GM18520 (cell line): ENCODE data around the gene PRKAB1.
"Not testable (repeated sequence)": the region's sequence is repeated elsewhere in the genome, so short reads cannot be mapped to it uniquely, and the experiment has no call there.

Experiments used
- ATAC-seq: cut with Tn5 transposase; IDR thresholded peaks from one replicate; pipeline ENCODE4 v1.9.1; 2021; ENCODE audit not compliant: unreplicated experiment

Gene PRKAB1

DNA sequence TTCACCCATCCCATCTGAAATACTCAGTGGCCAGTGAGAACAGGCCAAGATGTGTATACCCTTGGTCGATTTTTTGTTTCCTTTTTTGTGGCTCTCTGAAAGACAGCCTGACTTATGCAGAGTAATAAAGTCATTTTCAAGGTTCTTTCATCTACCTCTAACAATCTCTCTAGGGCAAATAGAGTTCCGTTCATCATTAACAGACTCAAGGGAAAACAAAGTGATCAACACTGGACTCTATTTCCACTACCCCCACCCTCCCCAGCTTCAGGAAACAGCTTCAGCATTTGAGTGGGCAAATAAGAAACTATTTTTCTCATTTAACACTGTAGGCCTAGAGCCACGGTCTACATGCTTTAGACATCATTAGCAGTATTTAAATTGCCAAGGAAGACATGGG, 15.9 kb downstream of the PRKAB1 start:
- no peak for ATAC-seq

DNA sequence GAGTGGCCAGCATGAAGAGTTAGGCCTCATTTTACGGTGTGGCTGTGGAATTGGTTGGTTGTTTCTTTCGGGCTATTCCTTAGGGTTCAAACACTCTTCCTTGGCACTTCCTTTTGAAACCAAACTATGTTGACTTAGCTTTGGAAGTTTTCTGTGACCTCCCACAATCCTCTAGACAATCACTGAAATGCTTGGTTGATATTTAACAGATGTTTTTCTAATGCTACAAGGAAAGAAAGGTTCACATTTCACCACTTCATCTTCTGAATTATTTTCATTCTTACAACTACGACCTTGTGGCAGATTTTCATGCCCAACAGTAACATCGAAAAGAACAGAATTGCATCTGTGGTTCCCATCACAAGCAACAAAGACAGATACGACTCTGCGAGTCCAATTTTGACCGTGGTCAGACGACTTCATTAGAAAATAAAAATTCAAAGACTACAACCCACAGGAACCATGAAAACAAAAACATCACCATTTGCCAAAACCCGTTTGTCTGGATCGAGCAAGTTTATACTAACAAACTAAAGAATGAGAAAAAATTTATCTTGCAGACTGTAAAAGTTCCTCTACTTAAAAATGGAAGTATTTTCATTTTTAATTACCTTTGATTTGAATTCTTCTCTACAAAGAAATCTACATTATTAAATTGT, 16.9 kb downstream of the PRKAB1 start:
- ATAC-seq = no peak

DNA sequence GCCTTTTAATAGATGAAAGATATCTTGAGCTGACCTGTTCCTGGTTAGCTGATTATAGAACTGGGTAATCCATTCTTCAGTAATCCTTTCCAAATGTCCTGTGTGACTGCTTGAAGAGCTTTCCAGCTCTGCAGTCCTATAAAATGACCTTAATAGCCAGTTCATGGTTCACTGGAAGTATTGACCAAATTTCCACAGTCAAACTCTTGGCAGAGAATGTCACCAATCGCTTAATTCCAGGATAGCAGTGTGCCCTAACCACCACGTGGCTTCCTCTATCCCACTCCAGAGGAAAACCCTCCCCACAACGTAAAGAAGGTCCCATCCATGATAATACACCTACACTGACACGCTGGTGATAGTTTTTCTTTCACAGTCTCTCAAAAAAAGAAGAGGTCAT, 17.4 kb downstream of the PRKAB1 start:
- ATAC-seq = no peak

DNA sequence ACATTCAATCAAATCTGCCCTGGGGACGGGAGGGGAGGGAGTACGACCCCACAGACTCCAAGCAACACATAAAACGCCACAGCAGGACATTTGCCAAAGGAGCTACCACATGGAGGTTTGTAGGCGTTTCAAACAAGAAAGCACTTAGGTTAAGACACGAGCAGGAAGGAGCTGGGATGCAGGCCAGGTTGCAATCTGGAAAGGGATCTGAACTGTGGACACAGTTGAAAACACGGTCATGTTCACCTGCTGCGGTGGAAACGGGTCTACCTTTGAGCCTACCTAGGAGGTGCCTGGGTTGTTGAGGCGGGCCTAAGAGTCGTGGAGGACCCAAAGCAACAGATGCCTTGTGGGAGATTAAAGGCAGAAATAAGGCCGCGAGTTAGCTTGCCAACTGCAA, 18.4 kb downstream of the PRKAB1 start:
- no peak for ATAC-seq

DNA sequence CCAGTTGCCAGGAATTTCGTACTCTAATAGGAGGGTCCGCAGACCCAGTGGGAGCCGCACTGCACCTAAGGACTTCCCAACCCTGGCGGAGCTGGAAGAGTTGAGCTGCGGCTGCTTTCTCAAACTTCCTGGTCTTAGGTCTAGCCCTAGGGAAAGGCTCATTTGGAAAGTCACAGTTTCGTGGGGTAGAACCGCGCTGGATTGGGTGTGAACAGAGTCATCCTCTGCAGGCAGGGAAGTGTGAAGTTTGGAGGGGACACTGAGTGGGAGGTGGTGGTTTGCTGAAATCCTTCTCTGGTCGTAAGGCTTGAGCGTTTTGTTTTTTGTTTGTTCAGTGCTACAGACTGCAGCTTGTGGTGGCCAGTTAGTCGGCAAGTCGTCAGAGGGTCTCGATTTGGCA, 18.8 kb downstream of the PRKAB1 start:
- ATAC-seq = no peak

DNA sequence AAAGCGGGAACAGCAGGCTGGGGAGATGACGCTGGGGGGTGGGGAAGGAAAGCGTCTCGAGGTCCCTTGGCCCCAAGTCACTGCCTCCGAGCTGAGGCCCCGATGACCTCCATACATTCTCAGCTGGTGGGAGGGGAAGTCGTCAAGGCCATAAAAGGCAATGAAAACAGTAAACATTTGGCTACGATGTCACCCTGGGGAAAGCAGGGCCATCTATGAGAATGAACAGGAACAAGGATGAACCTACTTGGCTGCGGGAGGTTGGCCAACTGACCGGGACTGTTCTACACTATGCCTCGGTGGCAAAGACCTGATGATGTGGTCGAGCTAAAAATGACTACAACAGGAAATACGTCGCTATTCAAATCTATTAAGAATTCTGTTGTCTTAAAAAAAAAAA, 19.5 kb downstream of the PRKAB1 start:
- no peak for ATAC-seq

DNA sequence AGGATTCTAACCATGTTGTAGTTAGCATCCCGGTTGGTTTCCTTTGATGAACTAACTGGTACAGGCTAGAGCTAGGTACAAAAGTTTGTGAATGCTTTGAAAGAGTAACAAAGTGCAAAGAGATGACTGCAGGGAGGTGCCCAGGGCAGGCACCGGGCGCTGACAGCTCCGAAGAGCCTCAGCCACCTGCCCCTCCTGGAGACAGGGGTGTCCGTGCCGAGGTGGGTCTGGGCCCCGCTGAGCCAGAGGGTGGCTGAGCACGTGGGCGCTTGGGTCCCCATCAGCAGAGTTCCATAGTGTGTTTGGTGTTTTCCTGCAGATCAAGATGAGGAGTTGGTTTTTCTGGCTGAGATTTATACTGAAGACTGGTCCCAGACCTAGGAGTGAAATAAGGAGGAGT, 19.9 kb downstream of the PRKAB1 start:
- ATAC-seq = no peak

DNA sequence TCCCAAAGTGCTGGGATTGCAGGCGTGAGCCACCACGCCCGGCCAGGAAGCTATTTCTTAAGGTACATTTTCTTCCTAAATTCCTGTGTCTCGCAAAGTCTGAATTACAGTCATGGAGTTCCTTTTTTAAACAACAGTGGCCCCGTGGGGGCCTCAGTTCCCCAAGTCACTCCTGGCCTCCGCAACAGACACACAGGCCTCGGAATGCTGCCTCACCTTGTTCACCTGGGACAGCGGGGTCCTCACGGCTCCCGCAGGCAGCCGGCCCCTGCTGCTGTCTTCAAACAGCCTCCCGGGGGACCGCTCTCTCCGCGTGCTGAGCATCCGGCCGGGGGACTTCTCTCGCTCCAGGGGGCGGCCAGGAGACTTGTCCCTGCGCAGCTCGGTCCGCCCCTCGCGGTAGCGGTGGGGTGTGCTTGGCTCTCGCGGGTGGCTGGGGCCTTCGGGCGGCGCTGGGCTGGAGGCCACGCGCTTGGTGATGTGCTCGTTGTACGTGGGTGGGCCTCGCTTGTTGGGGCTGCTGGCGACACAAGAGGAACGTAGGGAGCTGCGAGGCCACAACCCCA, 22.1 kb downstream of the PRKAB1 start:
- no peak for ATAC-seq

DNA sequence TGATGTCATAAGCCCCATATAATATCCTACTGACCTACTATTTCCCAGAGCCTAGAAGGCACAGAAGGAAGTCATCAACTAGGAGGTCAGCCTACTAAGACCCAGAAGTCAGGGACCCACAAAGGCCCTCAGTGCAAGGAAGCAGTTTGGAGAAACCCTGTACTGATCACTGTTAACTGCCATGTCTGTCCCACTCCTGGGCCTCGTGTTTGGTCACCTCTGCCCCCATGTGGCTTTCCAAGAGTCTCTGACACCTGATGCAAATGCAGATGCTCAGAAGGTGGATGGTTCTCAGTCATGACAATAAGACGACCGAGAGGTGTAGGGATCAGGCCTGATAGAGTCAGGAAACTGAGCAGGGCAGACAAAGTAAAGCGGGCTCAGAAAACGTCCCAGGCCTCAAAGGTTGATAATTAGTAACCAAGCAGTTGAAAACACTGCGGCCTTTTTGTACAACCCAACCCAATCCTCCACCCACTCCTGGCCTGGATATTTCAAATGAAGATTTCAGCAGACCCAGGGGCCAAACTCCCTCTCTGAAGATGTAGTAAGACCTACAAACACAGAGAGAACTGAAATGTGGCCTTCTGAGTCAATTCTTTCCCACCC, 23.4 kb downstream of the PRKAB1 start:
- no peak for ATAC-seq

DNA sequence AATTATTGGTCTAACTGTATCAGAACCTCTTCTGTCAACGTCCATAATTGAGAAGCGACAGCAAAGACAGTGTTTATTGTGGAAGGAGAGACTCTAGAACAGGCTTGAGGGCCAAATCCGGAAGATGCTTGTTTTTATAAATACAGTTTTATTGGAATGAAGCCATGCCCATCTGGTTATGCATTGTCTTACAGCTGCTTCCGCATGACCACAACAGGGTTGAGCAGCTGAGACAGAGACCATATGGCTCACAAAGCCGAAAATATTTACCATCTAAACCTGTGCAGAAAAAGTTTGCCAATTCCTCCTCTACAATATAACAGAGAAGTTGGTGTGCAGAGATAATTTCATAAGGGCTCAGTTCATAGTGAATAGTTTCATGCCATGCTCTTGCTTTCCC, 24.5 kb downstream of the PRKAB1 start:
- ATAC-seq = no peak

DNA sequence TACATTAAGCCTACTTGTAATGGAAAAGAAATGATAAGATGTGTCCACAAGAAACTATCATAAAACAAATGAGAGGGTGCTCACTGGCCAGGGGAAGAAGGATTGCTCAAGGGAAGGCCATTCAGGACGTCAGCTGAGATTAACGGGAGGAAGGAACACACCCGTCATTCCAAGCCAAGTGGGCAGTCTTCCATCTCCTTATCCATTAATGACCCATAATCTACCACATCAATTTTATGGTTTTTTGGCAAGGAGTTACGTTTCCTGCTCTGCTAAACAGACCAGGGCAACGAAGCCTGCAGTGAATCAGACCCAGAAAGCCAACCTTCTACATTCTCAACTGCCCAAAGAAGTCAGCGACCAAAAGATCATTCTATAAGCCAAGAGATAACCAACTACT, 25.1 kb downstream of the PRKAB1 start:
- ATAC-seq = no peak

DNA sequence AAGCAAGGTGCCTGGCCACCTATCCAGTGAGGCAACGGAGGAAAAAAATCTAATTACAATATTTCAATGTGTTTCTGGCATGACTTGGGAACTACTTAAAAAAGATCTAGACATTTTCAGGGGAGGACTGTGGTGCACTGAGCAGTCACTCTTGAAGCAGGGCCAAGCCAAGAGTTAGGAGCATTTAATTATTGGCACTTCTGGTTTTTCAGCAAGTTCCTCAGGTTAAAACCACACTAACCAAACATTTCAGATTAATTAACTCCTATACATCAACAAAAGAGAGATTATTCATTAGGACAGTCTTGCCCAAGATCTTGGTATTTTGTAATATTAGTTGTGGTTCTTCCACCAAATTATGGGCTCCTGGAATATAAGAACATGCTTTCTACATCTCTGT, 25.6 kb downstream of the PRKAB1 start:
- ATAC-seq = no peak

DNA sequence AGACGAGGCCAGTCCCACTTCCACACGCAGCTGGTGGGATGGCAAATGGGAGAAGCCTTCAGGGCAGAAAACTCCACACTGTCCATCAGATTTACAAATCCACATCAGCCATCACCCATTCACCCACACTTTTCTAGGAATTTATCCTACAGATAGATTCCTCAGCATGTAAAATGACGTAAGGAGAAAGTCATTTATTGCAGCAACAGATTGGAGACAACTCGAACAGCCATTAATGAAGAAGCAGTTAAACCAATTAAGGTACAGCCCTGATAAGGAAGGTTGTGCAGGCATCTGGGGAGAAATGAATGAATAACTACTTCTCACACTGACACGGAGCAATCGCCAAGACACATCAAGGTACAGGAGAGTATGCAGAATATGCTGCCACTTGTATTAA, 26.2 kb downstream of the PRKAB1 start:
- no peak for ATAC-seq

DNA sequence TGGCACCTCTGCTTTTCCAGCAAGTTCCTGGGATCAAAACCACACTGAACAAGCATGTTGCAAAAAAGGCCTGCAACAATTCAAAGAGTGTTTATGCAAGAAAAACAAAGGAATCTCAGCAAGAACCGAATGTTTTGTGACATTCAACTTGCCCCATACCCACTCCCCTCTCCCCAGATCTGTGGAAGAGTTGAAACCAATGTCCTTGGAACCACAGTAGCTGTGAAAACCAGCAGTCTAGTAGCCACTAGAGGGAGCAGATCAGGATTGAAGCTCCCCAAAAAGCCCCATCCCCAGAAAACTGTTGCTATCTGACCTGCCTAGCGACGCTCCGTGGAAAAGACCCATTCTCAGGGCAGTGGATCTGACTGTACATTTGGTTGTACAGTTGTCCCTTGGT, 27.1 kb downstream of the PRKAB1 start:
- ATAC-seq = no peak

DNA sequence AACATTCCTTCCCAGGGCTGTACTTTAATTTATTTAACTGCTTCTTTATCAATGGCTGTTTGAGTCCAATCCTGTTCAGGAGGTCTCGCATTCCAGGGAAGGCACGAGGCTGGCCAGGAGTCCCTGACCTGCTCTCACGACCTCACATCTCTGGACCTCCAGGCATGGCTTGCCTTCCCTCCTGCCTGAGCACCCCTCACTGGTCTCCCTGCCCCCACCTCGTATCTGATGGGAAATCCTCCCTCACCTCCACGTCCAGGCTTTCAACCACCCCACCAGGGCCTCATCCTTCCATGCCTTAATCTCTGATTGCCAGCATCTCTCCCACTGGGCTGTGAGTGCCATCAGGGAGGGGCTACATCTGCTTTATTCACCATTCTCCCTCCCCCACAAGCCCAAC, 29.0 kb downstream of the PRKAB1 start:
- ATAC-seq = no peak

DNA sequence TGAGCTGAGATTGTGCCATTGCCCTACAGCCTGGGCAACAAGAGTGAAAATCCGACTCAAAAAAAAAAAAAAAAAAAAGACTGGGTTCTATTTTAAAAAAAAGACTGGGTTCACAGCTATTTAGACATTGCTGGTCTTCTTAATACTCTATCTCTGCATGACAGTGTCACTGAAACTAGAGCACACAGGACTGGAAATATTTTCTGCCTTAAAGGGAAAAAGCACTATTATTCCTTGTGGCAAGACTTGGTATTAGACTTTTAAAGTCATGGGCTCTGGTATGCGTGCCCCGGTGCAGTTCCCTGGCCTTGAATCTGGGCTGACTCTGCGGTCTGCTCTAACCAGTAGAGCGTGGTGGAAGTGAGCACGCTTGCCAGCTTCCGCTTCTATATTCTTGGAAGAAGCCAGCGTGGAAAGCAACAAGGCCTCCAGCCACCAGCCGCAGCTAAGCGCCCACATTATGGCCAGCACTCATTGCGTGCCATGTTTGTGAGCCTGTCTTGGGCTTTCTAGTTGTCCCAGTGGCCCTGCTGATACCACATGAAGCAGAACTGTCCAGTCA, 31.3 kb downstream of the PRKAB1 start:
- no peak for ATAC-seq

DNA sequence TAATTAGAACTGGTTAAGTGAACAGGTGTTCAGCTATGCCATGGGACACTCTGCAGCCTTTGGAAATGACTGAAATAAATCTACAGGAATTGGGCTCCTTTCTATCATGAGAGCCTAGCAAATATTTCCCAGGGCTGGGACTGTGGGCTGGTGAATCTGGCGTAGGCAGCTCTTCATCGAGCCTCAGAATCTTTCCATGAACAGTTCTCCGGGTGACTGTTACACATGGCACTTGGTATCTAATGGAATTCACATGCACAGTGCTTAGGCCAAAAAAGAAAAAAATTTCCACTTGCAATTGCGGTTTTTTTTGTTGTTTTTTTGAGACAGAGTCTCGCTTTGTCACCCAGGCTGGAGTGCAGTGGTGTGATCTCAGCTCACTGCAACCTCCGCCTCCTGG, 32.1 kb downstream of the PRKAB1 start:
- no peak for ATAC-seq

DNA sequence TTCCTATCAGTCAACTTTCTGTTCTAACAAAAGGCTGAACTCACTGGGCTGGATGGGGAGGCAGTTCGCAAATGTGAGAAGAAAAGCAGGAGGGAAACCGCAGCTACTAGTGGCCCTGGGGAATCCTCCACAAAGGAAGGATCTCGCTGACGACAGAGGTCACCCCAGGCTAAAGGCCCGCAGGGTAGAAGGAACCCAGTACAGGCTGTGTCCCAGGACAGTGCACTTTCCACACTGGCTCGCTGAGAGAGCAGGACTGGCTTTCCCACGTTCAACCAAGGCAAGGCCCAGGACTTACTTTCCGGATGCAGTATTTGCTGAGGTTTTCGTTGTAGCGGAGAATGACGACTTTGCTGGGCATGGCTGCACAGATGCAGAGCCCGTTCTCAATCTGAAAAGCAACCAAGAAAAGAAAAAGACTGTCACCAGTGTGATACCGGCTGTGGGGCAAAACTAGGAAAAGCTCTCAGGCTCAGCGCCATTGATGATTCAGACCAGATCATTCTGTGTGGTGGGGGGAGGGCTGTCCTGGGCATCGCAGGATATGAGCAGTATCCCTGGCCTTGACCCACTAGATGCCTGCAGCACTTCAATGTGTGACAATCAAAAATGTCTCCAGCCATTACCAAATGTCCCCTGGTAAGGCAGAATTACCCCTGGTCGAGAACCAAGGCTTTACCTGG, 36.3 kb downstream of the PRKAB1 start:
- no peak for ATAC-seq

DNA sequence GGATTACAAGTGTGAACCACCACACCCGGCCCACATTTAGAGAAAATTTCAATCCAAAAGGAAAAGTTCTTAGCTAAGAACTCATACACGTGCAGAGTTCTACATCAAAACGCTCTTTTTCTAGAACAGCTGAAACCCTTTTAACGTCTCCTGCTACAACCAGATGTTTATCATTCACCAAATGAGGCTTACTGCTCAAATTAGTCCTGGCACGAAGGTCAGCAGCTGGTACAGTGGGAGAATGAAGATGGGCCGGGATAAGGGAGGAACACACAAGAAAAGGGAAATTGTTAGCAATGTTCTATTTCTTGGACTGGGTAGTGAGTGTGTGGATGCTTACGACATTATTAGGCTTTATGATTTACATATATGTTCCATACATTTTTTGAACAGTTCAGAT, 37.2 kb downstream of the PRKAB1 start:
- ATAC-seq = no peak

DNA sequence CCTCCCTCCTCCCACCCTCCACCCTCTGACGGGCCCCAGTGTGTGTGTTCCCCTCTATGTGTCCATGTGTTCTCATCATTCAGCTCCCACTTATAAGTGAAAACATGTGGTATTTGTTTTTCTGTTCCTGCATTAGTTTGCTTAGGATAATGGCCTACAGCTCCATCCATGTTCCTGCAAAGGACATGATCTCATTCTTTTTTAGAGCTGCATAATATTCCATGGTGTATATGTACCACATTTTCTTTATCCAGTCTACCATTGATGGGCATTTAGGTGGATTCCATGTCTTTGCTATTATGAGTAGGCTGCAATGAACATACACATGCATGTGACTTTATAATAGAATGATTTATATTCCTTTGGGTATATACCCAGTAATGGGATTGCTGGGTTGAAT, 38.5 kb downstream of the PRKAB1 start:
- ATAC-seq = not testable (repeated sequence)

DNA sequence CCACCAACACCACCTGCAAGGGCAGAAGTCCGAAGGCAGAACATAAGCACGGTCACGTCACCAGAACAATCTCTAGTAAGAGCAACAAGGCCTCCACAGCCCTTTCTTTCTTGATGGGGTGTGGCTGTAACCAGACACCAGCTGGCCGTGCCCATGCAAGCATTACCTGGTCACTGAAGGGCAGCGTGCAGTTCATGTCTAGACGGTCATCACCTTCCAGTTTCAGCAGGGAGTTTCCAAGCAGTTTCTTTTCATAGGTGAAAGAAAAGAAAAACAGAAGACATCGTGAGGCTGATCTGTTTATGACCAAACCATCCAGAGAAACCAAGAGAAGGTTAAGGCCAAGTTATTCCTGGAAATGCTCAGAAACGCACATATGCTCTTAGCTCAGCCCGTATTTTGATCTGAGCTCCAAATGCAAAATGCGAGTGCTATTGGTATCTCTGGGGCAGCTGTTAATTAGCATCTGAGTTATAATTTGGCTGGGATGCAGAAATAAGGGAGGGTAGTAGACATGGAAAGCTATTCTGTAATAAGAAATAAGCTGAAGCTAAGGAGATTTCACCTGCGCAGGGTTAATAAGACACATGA, 42.5 kb downstream of the PRKAB1 start:
- ATAC-seq = no peak
